WTC11 (cell line): ENCODE data around the gene FAT3. TPM values are rescaled to one million over a fixed set of nuclear protein-coding genes. Genes with fewer than 3 reads are reported as not detected.

Source experiments
- ATAC-seq: fragments of 200-7000 bp; cut with Tn5 transposase; 2 replicates; pipeline ENCODE4 v1.10.0; 2021; ENCODE audit warnings: mild to moderate bottlenecking, moderate library complexity
- CTCF ChIA-PET: fragments of 300-600 bp; sonication (Branson Sonifier 250); formaldehyde crosslinking; loops from one replicate; lab custom pipeline; 2021; ENCODE audit warnings: antibody characterized with exemption; lab: Charles Lee
- POLR2A ChIA-PET: fragments of 350-600 bp; sonication (Branson Sonifier 250); formaldehyde crosslinking; loops from one replicate; lab custom pipeline; 2021; ENCODE audit warnings: antibody characterized with exemption; lab: Charles Lee
- DNase-seq: peaks from one replicate; pipeline ENCODE4 v3.0.0; 2021; ENCODE audit warnings: low spot score
- H3K27ac Mint-ChIP-seq: 2 replicates; pipeline ENCODE4 v1.8.0; 2021; ENCODE audit warnings: mixed read lengths
- H3K27me3 Mint-ChIP-seq: 2 replicates; pipeline ENCODE4 v1.8.0; 2021; ENCODE audit warnings: low read depth, mild to moderate bottlenecking, moderate library complexity, mixed read lengths
- H3K36me3 Mint-ChIP-seq: 2 replicates; pipeline ENCODE4 v1.8.0; 2021; ENCODE audit warnings: mixed read lengths
- H3K4me1 Mint-ChIP-seq: 2 replicates; pipeline ENCODE4 v1.8.0; 2022; ENCODE audit warnings: mixed read lengths
- H3K4me3 Mint-ChIP-seq: 2 replicates; pipeline ENCODE4 v1.8.0; 2021; ENCODE audit warnings: mild to moderate bottlenecking, moderate library complexity, mixed read lengths
- H3K9me3 Mint-ChIP-seq: 2 replicates; pipeline ENCODE4 v1.8.0; 2021; ENCODE audit warnings: mixed read lengths
- ESRRA ChIP-seq: sonication (generic); formaldehyde crosslinking; IDR thresholded peaks from 2 replicates; pipeline ENCODE4 v1.8.1; 2022; ENCODE audit warnings: mild to moderate bottlenecking, missing genetic modification reagents, borderline replicate concordance
- IRF2 ChIP-seq: sonication (generic); formaldehyde crosslinking; IDR thresholded peaks from 2 replicates; pipeline ENCODE4 v1.8.0; 2022; ENCODE audit warnings: low read depth, missing genetic modification reagents, borderline replicate concordance
- MXD4 ChIP-seq: fragments of 250-450 bp; sonication (Bioruptor Pico); IDR thresholded peaks from 2 replicates; pipeline ENCODE4 v1.8.0; 2021; ENCODE audit warnings: mild to moderate bottlenecking, moderate library complexity, borderline replicate concordance
- SMAD3 ChIP-seq: sonication (generic); formaldehyde crosslinking; IDR thresholded peaks from 2 replicates; pipeline ENCODE4 v1.8.0; 2022; ENCODE audit warnings: missing genetic modification reagents, mild to moderate bottlenecking, borderline replicate concordance
- ZBTB21 ChIP-seq: sonication (generic); formaldehyde crosslinking; IDR thresholded peaks from 2 replicates; pipeline ENCODE4 v1.8.1; 2023; ENCODE audit warnings: mild to moderate bottlenecking, missing genetic modification reagents, borderline replicate concordance
- ZNF121 ChIP-seq: sonication (generic); formaldehyde crosslinking; IDR thresholded peaks from 2 replicates; pipeline ENCODE4 v1.8.0; 2023; ENCODE audit warnings: missing genetic modification reagents
- total RNA-seq: library from RNA; stranded (reverse); gene quantifications from 3 replicates; pipeline ENCODE4 v1.2.3, GENCODE V29; 2021
- TF ChIP-seq, protein P1 (sequence below): sonication (generic); formaldehyde crosslinking; IDR thresholded peaks from 2 replicates; pipeline ENCODE4 v1.8.0; 2023; ENCODE audit warnings: missing genetic modification reagents
- TF ChIP-seq, protein P2 (sequence below): sonication (generic); formaldehyde crosslinking; IDR thresholded peaks from 2 replicates; pipeline ENCODE4 v1.8.1; 2023; ENCODE audit warnings: mild to moderate bottlenecking, missing genetic modification reagents
- TF ChIP-seq, protein P3 (sequence below): sonication (generic); formaldehyde crosslinking; IDR thresholded peaks from 2 replicates; pipeline ENCODE4 v1.8.0; 2022; ENCODE audit warnings: mild to moderate bottlenecking, missing genetic modification reagents
- TF ChIP-seq, protein P4 (sequence below): fragments of 250-450 bp; sonication (Bioruptor Pico); IDR thresholded peaks from 2 replicates; pipeline ENCODE4 v1.9.0; 2021; ENCODE audit warnings: mild to moderate bottlenecking
- TF ChIP-seq, protein P5 (sequence below): fragments of 200-600 bp; IDR thresholded peaks from 2 replicates; pipeline ENCODE4 v1.8.0; 2022; ENCODE audit warnings: antibody characterized with exemption
- TF ChIP-seq, protein P6 (sequence below): sonication (generic); formaldehyde crosslinking; conservative IDR thresholded peaks from 2 replicates; pipeline ENCODE4 v1.8.1; 2023; ENCODE audit warnings: mild to moderate bottlenecking, low read depth, missing genetic modification reagents, moderate library complexity
- TF ChIP-seq, protein P7 (sequence below): sonication (generic); formaldehyde crosslinking; IDR thresholded peaks from 2 replicates; pipeline ENCODE4 v1.8.0; 2022; ENCODE audit warnings: mild to moderate bottlenecking, missing genetic modification reagents
- TF ChIP-seq, protein P8 (sequence below): sonication (generic); formaldehyde crosslinking; IDR thresholded peaks from 2 replicates; pipeline ENCODE4 v1.8.0; 2023; ENCODE audit warnings: mild to moderate bottlenecking, missing genetic modification reagents

Gene FAT3
- total RNA-seq, 1 experiment from 2014 or later, result 30.9 TPM

DNA sequence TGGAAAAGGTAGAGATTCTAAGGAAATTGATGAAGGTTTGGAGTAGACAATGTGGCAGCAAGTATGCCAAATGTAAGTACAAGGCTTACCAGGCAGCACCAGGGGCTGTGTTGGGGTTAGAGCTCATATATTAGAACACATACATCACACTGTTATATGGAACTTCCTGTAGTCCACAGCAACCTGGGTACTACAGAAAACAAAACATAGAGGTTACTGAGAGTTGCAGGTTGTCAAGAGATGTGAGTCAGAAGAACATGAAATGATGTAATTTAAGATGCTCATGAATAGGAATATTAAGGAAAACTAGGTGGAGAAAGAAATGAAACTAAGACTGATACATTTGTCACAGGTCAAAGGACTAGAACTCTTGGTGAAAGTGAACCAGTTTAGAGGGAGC, 22.0 kb downstream of the FAT3 start:
- H3K36me3 Mint-ChIP-seq, result peaks cover 3% of the 10 kb centered on the region
- DNase-seq (no peak), ATAC-seq (no peak)
- no peaks in the 10 kb centered on the region for H3K27me3 Mint-ChIP-seq
- peaks cover 23% of the 10 kb centered on the region for H3K4me1 Mint-ChIP-seq
- H3K4me3 Mint-ChIP-seq, result no peak overlapping the region
- CTCF ChIA-PET, result no interaction called here
- peaks cover 8% of the 10 kb centered on the region for H3K9me3 Mint-ChIP-seq
- no peak overlapping the region for H3K27ac Mint-ChIP-seq
- POLR2A ChIA-PET, result no interaction called here
- TF ChIP-seq ZNF121 (CRISPR knock-in tag) (no peak), ZBTB21 (CRISPR knock-in tag) (no peak), SMAD3 (no peak), MXD4 (CRISPR knock-in tag) (no peak), IRF2 (no peak)
- TF ChIP-seq, all 79 proteins: peak for 0

DNA sequence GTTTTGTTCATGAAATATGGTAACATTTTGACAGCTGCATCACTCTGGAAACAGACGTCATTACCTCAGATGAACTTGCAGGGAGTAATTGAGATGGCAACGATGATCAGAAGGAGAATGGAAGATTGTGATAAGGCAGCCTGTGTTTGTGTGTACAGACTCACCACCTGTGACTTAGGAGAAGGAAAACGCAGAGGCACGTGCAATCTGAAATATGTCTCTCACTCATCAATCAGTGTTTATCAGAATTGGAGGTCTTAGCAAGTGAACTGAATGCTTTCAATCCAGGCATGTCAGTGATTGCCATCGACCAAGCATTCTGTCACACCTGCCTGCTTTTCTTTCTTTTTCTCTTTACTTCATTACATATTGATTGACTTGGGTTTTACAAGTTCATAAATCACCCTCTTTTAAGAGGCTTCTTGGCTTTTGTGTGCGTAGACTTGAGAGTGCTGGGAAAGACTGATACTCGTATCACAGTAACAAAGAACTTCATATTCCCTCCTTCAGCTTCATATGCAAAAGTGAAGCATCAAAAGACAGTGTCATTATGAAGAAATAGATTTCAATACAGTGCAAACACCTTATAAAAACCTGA, 24.6 kb downstream of the FAT3 start:
- Mint-ChIP-seq H3K4me3 (no peak overlapping the region), H3K9me3 (peaks cover 8% of the 10 kb centered on the region), H3K27me3 (no peaks in the 10 kb centered on the region), H3K36me3 (peaks cover 3% of the 10 kb centered on the region), H3K27ac (no peak overlapping the region), H3K4me1 (peaks cover 28% of the 10 kb centered on the region)
- CTCF ChIA-PET, result interaction anchor here (1.0 kb wide), 1 partner anchor 91 kb away, joined by 3 read pairs; no protein-coding TSS in a partner anchor
- ATAC-seq (no peak), DNase-seq (no peak)
- POLR2A ChIA-PET, result no interaction called here
- TF ChIP-seq, protein P1, sequence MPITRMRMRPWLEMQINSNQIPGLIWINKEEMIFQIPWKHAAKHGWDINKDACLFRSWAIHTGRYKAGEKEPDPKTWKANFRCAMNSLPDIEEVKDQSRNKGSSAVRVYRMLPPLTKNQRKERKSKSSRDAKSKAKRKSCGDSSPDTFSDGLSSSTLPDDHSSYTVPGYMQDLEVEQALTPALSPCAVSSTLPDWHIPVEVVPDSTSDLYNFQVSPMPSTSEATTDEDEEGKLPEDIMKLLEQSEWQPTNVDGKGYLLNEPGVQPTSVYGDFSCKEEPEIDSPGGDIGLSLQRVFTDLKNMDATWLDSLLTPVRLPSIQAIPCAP (CRISPR knock-in tag), result no peak
- TF ChIP-seq, protein P2, sequence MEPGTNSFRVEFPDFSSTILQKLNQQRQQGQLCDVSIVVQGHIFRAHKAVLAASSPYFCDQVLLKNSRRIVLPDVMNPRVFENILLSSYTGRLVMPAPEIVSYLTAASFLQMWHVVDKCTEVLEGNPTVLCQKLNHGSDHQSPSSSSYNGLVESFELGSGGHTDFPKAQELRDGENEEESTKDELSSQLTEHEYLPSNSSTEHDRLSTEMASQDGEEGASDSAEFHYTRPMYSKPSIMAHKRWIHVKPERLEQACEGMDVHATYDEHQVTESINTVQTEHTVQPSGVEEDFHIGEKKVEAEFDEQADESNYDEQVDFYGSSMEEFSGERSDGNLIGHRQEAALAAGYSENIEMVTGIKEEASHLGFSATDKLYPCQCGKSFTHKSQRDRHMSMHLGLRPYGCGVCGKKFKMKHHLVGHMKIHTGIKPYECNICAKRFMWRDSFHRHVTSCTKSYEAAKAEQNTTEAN (CRISPR knock-in tag), result no peak

DNA sequence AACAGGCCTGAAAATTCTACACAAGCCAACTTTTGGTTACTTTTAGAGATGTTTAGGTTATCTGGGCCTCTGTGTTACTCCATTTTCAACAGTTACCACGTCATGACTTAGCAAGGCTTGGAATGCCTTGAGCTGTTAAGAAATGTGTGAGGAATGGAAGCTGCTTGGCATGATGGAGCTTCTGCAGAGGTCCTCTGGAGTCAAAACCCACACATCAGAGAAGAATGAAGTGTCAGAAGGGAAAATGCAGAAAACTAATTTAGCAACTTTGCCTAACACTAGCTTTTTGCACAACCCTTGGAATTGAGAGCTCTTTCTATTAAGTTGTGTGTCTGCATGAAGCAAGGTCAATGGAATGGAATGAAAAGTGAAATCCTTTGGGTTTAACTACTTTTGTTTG, 27.4 kb downstream of the FAT3 start:
- Mint-ChIP-seq H3K27me3 (no peaks in the 10 kb centered on the region), H3K4me3 (no peak overlapping the region), H3K9me3 (no peaks in the 10 kb centered on the region), H3K36me3 (no peaks in the 10 kb centered on the region), H3K27ac (no peak overlapping the region), H3K4me1 (peaks cover 37% of the 10 kb centered on the region)
- DNase-seq (no peak), ATAC-seq (no peak)
- ChIA-PET CTCF (interaction anchor here (1.2 to 1.5 kb wide), 2 partner anchors 40 to 60 kb away, joined by 4 read pairs; no protein-coding TSS in a partner anchor), POLR2A (no interaction called here)
- TF ChIP-seq, protein P3, sequence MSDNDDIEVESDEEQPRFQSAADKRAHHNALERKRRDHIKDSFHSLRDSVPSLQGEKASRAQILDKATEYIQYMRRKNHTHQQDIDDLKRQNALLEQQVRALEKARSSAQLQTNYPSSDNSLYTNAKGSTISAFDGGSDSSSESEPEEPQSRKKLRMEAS, result no peak

DNA sequence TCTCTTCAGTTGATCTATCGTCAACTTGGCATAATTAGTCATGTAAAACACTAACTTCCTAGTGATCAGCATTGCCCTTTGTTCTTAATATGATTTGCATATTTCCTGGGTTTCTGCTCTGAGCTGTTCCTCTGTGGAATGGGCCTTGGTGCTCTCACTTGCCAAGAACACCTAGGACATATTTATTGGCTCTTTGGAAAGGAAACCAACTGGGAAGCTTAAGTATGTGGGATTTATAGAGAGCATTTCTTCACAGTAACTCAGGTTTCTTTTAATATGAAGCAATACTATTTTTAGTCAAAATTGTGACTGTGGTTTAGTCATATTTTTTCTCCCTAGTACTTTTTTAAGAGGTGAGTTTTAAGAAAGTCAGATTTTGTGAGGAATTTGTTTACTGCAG, 28.8 kb downstream of the FAT3 start:
- Mint-ChIP-seq H3K27me3 (no peaks in the 10 kb centered on the region), H3K27ac (peak overlapping the region; percentile 40), H3K9me3 (no peaks in the 10 kb centered on the region), H3K36me3 (no peaks in the 10 kb centered on the region), H3K4me1 (peaks cover 41% of the 10 kb centered on the region), H3K4me3 (no peak overlapping the region)
- POLR2A ChIA-PET, result no interaction called here
- CTCF ChIA-PET, result no interaction called here
- ATAC-seq (peak; percentile 19), DNase-seq (no peak)
- TF ChIP-seq IRF2, result no peak
- no peak for TF ChIP-seq ESRRA
- TF ChIP-seq, protein P4, sequence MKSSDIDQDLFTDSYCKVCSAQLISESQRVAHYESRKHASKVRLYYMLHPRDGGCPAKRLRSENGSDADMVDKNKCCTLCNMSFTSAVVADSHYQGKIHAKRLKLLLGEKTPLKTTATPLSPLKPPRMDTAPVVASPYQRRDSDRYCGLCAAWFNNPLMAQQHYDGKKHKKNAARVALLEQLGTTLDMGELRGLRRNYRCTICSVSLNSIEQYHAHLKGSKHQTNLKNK (CRISPR knock-in tag), result no peak
- TF ChIP-seq, protein P5, sequence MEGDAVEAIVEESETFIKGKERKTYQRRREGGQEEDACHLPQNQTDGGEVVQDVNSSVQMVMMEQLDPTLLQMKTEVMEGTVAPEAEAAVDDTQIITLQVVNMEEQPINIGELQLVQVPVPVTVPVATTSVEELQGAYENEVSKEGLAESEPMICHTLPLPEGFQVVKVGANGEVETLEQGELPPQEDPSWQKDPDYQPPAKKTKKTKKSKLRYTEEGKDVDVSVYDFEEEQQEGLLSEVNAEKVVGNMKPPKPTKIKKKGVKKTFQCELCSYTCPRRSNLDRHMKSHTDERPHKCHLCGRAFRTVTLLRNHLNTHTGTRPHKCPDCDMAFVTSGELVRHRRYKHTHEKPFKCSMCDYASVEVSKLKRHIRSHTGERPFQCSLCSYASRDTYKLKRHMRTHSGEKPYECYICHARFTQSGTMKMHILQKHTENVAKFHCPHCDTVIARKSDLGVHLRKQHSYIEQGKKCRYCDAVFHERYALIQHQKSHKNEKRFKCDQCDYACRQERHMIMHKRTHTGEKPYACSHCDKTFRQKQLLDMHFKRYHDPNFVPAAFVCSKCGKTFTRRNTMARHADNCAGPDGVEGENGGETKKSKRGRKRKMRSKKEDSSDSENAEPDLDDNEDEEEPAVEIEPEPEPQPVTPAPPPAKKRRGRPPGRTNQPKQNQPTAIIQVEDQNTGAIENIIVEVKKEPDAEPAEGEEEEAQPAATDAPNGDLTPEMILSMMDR, result no peak
- TF ChIP-seq, protein P6, sequence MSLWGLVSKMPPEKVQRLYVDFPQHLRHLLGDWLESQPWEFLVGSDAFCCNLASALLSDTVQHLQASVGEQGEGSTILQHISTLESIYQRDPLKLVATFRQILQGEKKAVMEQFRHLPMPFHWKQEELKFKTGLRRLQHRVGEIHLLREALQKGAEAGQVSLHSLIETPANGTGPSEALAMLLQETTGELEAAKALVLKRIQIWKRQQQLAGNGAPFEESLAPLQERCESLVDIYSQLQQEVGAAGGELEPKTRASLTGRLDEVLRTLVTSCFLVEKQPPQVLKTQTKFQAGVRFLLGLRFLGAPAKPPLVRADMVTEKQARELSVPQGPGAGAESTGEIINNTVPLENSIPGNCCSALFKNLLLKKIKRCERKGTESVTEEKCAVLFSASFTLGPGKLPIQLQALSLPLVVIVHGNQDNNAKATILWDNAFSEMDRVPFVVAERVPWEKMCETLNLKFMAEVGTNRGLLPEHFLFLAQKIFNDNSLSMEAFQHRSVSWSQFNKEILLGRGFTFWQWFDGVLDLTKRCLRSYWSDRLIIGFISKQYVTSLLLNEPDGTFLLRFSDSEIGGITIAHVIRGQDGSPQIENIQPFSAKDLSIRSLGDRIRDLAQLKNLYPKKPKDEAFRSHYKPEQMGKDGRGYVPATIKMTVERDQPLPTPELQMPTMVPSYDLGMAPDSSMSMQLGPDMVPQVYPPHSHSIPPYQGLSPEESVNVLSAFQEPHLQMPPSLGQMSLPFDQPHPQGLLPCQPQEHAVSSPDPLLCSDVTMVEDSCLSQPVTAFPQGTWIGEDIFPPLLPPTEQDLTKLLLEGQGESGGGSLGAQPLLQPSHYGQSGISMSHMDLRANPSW (CRISPR knock-in tag), result no peak
- TF ChIP-seq, protein P7, sequence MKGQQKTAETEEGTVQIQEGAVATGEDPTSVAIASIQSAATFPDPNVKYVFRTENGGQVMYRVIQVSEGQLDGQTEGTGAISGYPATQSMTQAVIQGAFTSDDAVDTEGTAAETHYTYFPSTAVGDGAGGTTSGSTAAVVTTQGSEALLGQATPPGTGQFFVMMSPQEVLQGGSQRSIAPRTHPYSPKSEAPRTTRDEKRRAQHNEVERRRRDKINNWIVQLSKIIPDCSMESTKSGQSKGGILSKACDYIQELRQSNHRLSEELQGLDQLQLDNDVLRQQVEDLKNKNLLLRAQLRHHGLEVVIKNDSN (CRISPR knock-in tag), result no peak
- TF ChIP-seq, protein P8, sequence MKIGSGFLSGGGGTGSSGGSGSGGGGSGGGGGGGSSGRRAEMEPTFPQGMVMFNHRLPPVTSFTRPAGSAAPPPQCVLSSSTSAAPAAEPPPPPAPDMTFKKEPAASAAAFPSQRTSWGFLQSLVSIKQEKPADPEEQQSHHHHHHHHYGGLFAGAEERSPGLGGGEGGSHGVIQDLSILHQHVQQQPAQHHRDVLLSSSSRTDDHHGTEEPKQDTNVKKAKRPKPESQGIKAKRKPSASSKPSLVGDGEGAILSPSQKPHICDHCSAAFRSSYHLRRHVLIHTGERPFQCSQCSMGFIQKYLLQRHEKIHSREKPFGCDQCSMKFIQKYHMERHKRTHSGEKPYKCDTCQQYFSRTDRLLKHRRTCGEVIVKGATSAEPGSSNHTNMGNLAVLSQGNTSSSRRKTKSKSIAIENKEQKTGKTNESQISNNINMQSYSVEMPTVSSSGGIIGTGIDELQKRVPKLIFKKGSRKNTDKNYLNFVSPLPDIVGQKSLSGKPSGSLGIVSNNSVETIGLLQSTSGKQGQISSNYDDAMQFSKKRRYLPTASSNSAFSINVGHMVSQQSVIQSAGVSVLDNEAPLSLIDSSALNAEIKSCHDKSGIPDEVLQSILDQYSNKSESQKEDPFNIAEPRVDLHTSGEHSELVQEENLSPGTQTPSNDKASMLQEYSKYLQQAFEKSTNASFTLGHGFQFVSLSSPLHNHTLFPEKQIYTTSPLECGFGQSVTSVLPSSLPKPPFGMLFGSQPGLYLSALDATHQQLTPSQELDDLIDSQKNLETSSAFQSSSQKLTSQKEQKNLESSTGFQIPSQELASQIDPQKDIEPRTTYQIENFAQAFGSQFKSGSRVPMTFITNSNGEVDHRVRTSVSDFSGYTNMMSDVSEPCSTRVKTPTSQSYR (CRISPR knock-in tag), result no peak
